Measurements from ENCODE around the gene JAZF1. TPM values are rescaled to one million over a fixed set of nuclear protein-coding genes. Genes with fewer than 3 reads are reported as not detected.
A peak's percentile ranks its signal among the peaks of the same experiment; 100 is the strongest.

The JAZF1 gene
- total RNA-seq, 1 donor from 2014 or later = 36.1 TPM

DNA sequence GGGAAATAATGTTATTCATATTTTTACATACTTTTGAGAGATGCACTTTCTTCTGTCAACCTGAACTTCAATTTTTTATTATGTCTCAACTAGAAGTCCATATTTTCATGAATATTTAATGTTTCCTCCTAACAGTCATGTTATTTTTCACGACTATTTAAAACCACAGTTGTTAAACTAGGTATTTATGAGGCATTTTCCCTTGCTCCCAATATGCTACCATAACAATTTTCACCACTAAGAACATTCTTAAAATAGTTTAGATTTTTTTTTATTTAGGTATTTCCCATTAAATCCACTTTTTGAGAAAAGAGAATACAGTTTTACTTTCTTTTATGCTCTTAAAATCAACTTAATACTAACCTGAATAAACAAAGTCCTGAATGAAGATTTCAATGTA lies 89.4 kb downstream of the JAZF1 start:
- TF ChIP-seq POLR2A (IDR thresholded peaks at IDR 0.05) (no peak), POLR2AphosphoS5 (IDR thresholded peaks at IDR 0.05; ENCODE audit: insufficient read depth in 1 of 2, low read depth in 1 of 2) (no peak)
- TF ChIP-seq, protein P1, sequence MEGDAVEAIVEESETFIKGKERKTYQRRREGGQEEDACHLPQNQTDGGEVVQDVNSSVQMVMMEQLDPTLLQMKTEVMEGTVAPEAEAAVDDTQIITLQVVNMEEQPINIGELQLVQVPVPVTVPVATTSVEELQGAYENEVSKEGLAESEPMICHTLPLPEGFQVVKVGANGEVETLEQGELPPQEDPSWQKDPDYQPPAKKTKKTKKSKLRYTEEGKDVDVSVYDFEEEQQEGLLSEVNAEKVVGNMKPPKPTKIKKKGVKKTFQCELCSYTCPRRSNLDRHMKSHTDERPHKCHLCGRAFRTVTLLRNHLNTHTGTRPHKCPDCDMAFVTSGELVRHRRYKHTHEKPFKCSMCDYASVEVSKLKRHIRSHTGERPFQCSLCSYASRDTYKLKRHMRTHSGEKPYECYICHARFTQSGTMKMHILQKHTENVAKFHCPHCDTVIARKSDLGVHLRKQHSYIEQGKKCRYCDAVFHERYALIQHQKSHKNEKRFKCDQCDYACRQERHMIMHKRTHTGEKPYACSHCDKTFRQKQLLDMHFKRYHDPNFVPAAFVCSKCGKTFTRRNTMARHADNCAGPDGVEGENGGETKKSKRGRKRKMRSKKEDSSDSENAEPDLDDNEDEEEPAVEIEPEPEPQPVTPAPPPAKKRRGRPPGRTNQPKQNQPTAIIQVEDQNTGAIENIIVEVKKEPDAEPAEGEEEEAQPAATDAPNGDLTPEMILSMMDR (IDR thresholded peaks at IDR 0.05) = no peak
- Histone ChIP-seq H3K27me3 (no peaks in the 10 kb centered on the region), H3K36me3 (no peaks in the 10 kb centered on the region), H3K27ac (no peak overlapping the region), H3K9me3 (no peaks in the 10 kb centered on the region), H3K4me1 (peaks cover 43% of the 10 kb centered on the region), H3K4me3 (no peak overlapping the region)
- DNase-seq (ENCODE audit: extremely low spot score in 2 of 2) = no peak
- intact Hi-C loops (cut with DNase I) = no loop called here

DNA sequence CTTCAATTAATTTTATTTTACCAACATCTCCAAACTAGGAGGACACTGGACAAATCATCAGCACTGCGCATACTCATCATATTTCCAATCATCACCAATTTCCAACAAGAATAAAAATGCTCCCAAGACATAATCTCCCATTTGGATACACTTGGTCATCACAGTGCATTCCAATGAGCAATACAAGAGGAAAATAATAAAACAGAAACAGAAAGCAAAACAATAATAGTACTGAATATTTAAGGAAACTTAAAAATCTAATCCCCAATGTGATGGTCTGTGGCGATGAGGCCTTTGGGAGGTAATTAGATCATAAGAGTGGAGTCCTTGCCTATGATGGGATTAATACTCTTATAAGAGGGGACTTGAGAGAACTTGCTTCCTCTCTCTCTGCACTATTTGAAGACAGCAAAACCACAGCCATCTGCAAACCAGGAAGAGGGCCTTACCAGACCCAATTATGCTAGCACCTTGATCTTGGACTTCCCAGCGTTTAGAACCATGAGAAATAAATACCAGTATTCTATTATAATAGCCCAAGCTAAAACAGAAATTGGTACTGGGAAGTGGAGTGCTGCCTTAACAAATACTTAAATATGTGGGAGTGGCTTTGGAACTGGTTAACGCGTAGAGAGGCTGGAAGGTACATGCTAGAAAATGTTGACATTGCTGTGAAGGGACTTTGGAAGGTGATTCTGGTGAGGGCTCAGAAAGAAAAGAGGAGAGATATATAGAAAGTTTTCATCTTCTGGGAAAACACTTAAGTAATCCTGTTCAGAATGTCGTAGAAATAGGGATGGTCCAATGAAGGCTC lies 91.5 kb downstream of the JAZF1 start:
- Histone ChIP-seq H3K27ac (no peak overlapping the region), H3K27me3 (no peaks in the 10 kb centered on the region), H3K4me1 (peaks cover 46% of the 10 kb centered on the region), H3K9me3 (no peaks in the 10 kb centered on the region), H3K36me3 (no peaks in the 10 kb centered on the region), H3K4me3 (no peak overlapping the region)
- TF ChIP-seq, protein P1 (IDR thresholded peaks at IDR 0.05) = no peak
- TF ChIP-seq POLR2AphosphoS5 (IDR thresholded peaks at IDR 0.05; ENCODE audit: insufficient read depth in 1 of 2, low read depth in 1 of 2) (no peak), POLR2A (IDR thresholded peaks at IDR 0.05) (no peak)
- intact Hi-C loops (cut with DNase I) = no loop called here
- no peak for DNase-seq (ENCODE audit: extremely low spot score in 2 of 2)

- no peak for TF ChIP-seq POLR2A (IDR thresholded peaks at IDR 0.05)
- TF ChIP-seq, protein P1 (IDR thresholded peaks at IDR 0.05) = no peak
- TF ChIP-seq POLR2AphosphoS5 (IDR thresholded peaks at IDR 0.05; ENCODE audit: insufficient read depth in 1 of 2, low read depth in 1 of 2) = no peak
- peak in 1 of 2 donors; percentile 86 for DNase-seq (ENCODE audit: extremely low spot score in 2 of 2)
- Histone ChIP-seq H3K27me3 (no peaks in the 10 kb centered on the region), H3K36me3 (no peaks in the 10 kb centered on the region), H3K4me3 (no peak overlapping the region), H3K4me1 (peaks cover 57% of the 10 kb centered on the region), H3K9me3 (no peaks in the 10 kb centered on the region), H3K27ac (no peak overlapping the region)
- intact Hi-C loops (cut with DNase I) = no loop called here
These were observed 92.6 kb downstream of the JAZF1 start for GRCh38 chr7:28088032-28088431.

- no peaks in the 10 kb centered on the region for H3K36me3 ChIP-seq
- H3K27me3 ChIP-seq = no peaks in the 10 kb centered on the region
- DNase-seq (ENCODE audit: extremely low spot score in 2 of 2) = no peak
- H3K4me3 ChIP-seq = no peak overlapping the region
- no peaks in the 10 kb centered on the region for H3K9me3 ChIP-seq
- H3K4me1 ChIP-seq = peaks cover 69% of the 10 kb centered on the region
- intact Hi-C loops (cut with DNase I) = no loop called here
- TF ChIP-seq POLR2AphosphoS5 (IDR thresholded peaks at IDR 0.05; ENCODE audit: insufficient read depth in 1 of 2, low read depth in 1 of 2) = no peak
- TF ChIP-seq, protein P1 (IDR thresholded peaks at IDR 0.05) = no peak
- no peak for TF ChIP-seq POLR2A (IDR thresholded peaks at IDR 0.05)
- H3K27ac ChIP-seq = no peak overlapping the region
These were observed 94.4 kb downstream of the JAZF1 start for GRCh38 chr7:28086198-28086597.
